SIG-M5 treated with dmso at 0.1 percent for 504 hours (cell line): ENCODE results near the gene PLCL2.
"Not testable (repeated sequence)": the region's sequence is repeated elsewhere in the genome, so short reads cannot be mapped to it uniquely, and the experiment has no call there.

Experiments
- DNase-seq: peaks from one replicate; lab custom pipeline; 2025; ENCODE audit not compliant: unreplicated experiment; lab: John Stamatoyannopoulos, UW

Gene PLCL2

DNA sequence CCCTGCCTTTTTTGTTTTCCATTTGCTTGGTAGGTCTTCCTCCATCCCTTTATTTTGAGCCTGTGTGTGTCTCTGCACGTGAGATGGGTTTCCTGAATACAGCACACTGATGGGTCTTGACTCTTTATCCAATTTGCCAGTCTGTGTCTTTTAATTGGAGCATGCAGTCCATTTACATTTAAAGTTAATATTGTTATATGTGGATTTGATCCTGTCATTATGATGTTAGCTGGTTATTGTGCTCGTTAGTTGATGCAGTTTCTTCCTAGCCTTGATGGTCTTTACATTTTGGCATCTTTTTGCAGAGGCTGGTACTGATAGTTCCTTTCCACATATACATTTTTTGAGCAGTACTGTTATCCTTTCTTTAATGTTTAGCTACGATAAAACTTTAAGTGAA is 73.1 kb downstream of the PLCL2 start:
- not testable (repeated sequence) for DNase-seq

DNA sequence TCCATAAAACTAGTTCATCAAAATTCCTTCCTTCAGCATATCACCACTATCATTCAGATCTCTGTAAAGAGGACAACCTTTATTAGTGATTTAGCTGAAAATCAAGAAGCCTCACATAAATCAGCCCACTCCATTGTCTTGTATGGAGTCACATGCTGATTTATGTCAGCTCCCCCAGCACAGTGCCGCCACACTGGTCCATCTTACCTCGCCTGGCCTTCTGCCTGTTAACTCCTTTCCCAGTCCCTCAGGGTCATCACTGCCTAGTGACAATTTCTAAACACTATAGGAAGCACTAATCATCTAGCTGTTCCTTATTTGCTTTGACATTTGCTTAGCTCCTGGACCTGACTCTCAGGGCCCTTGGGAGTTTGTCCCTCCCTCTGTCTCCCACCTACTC is 75.4 kb downstream of the PLCL2 start:
- no peak for DNase-seq

DNA sequence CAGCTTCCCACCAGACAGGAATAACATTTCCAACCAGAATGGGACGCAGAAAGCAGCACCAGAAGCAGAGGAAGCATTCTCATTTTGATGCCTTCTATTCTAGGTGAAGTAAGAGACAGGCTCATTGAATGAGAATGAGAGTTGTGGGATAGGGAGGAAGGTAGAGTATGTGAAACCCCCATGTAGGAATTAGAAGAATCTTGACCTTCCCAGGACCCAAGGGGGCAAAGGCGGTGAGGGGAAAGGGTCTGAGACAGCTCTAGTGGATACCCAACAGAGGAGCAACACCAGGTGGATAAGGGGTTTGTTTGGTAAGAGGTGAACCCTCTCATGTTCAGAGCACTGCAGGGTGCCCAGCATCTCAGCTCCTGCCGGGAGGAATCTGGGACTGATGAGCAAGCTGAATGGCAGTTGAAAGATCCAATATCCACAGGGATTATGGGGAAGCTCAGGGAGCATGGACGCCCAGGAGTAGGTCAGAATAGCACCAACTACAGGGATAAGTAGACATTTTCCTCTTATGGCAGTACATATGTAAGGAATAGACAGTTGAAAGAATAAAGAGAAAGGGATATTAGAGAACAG is 77.0 kb downstream of the PLCL2 start:
- no peak for DNase-seq

DNA sequence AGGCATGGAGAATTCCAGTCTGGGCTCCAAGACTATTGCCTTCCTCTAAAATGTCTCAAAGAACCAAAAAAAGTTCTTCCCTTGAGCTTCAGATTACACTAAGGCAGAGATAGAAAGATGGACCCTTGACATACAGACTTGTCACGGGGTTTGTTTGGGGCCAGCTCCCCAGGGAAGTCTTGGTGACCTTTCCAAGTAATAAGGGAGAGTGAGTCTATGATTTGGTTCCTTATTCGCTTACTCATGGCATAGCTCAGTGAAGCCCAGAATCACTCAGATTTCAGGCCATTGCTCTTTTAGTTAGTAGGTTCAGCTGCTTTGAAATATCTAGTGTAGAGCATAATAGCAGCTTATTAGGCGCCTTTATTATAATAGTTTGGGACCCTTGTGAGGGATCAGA is 90.3 kb downstream of the PLCL2 start:
- DNase-seq: no peak

DNA sequence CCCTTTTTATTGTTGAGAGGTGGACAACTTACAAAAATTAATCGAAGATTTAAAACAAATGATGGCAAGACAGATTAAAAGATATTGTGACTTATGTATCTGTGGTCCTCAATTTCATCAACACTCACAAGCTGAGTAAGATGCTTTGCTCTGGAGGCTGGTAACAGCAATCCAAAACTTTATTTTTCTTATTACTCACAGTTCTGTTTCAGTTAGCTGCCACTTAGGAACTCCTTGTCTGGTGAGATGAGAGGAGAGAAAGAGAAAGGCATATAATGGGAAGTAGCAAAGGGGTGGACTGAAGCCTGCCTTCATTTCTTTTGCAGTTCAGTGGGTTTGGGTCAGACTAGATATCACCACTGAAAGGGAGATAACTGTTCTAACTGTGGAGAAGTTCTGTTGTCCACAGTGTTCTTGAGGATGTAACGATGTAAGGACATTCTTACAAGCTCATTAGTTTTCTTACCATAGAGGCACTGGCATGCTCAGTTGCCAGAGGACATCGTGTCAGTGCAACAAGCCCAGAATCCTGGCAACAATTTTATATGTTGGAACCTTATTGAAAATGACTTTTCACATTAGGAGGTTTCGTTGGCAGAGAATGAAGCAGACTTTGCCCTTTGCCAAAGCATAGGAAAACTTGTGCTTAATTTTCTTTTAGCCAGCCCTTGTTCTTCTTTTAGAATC is 93.6 kb downstream of the PLCL2 start:
- DNase-seq: no peak

DNA sequence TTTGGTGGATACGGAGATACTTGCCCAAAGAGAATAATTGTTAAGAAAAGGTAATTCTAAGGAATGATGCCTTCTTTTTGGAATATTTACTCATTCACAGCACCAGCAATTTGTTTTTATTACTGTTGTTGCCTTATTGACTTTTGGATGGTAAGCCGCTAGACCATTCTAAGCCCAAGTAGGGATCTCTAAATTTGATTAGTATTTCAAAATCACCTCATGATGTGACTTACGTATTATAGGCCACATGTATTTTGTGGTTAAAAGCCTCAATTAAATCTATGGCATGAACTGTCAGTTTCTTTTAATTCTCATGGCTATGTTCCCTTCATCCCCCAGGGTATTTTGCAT is 94.1 kb downstream of the PLCL2 start:
- DNase-seq: no peak

DNA sequence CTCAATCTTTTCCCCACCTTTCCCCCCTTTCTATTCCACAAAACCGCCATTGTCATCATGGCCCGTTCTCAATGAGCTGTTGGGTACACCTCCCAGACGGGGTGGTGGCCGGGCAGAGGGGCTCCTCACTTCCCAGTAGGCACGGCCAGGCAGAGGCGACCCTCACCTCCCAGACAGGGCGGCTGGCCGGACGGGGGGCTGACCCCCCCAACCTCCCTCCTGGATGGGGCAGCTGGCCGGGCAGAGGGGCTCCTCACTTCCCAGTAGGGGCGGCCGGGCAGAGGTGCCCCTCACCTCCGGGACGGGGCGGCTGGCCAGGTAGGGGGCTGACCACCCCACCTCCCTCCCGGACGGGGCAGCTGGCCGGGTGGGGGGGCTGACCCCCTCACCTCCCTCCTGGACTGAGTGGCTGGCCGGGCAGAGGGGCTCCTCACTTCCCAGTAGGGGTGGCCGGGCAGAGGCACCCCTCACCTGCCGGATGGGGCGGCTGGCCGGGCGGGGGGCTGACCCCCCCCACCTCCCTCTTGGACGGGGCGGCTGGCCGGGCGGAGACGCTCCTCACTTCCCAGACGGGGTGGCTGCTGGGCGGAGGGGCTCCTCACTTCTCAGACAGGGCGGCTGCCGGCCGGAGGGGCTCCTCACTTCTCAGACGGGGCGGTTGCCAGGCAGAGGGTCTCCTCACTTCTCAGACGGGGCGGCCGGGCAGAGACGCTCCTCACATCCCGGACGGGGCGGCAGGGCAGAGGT is 95.2 kb downstream of the PLCL2 start:
- not testable (repeated sequence) for DNase-seq

DNA sequence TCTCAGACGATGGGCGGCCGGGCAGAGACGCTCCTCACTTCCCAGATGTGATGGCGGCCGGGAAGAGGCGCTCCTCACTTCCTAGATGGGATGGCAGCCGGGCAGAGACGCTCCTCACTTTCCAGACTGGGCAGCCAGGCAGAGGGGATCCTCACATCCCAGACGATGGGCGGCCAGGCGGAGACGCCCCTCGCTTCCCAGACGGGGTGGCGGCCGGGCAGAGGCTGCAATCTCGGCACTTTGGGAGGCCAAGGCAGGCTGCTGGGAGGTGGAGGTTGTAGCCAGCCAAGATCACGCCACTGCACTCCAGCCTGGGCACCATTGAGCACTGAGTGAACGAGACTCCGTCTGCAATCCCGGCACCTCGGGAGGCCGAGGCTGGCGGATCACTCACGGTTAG is 95.8 kb downstream of the PLCL2 start:
- DNase-seq: not testable (repeated sequence)

DNA sequence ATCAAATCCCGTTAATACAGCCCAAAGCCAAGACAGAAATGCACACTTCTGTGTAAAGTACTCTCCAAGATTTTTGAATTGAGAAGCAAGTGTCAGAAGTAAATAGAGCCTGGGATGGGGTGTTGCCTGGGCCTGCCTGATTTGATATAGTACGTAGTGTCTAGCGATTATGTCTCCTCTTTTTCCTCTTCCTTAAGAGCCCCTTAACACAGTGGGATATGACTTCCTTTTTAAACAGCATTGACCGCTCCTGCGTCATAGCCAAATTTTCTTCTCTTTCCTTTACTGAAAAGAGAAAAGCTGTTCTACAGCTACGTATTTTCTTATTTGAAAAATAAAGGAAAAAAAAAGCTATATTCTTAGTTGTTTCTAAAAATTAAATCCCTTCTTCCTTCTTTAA is 97.7 kb downstream of the PLCL2 start:
- no peak for DNase-seq

DNA sequence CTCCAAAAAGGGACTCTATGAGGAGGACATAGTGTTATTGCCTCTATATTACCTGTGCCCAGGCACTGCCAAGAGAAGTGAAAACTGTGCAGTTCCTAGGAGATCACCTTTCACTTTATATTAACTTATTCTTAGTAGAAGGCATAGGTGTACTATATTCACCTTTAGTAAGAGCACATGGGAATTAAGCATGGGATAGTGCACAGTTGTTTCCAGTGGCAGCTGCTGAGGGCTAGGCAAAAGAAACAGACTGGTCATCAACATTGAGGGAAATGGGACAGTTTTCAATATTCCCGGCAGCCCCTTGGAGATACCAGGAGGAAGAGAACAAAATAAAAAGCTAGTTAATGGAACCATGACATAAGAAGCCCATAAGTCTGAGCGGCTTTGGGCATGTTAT is 100.9 kb downstream of the PLCL2 start:
- DNase-seq: no peak

DNA sequence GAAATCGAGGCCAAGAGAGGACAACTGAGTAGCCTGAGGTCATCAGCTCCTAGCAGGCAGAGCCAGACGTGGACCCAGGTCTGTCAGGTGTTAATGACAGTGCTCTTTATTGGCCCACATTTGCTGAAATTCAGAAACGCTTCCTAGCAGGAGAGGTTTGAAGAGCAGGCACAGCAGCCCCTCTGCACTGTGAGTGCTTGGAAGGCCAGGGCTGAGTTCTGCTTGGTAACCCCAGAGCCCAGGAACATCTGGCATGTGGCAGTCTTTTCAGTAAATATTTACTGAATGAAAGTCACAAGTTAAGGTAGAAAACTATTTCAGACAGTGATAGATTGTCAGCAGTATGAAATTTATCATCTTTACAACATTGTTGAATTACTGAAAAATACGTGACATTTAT is 102.4 kb downstream of the PLCL2 start:
- no peak for DNase-seq

DNA sequence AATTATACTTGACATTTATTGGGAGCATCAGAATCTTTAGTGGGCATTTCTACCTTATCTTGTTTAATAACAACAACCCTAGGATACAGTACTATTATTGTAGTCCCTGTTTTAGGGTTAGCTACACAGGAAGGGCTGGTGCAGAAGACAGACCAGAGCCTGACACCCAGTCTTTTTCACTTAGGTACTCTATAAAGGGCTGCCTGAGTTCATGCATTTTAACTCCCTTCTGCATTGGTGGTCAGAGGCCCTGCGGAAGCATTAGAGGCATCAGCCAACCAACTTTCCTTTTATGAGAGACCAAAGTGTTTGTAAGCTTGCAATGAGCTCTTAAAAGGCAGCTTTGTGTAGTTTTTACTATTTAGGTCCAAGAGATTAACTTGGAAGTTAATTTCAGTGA is 105.4 kb downstream of the PLCL2 start:
- no peak for DNase-seq

DNA sequence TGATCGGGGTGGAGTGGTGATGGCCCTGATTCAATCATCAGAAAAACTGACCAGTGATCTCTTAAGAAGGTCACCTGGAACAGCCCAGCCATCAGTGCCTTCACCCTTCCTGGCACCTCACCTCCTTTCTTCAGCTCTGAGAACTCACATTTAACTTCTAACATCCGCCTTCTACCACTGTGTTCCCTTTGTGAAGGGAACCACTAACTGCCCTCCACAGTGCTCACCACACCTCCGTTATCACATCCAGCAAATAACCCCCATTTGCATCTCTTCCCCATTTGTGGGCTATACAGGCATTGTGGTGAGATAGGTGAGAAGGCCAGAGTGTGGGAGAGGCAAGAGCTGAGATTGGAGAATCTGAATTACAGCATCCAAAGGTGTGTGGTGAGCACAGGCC is 107.4 kb downstream of the PLCL2 start:
- no peak for DNase-seq

DNA sequence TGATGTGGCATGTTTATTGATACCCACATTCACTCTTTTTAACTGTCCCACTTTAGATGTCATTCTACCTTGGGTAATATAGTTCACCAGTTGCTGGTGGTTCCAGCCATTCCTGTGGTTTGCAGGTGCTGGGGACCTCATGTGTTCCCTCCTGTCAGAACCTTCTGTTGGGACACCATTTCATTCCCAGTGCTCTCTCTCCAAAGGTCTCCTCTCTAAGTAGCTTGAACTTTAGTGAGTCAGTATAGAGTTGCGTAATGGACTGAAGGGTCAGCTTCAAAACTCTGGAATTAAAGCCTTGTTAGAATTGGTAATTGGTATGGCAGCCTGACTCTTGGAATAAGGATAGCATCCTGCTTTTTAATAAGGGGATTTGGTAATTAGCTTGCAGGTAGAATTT is 108.5 kb downstream of the PLCL2 start:
- DNase-seq: no peak

DNA sequence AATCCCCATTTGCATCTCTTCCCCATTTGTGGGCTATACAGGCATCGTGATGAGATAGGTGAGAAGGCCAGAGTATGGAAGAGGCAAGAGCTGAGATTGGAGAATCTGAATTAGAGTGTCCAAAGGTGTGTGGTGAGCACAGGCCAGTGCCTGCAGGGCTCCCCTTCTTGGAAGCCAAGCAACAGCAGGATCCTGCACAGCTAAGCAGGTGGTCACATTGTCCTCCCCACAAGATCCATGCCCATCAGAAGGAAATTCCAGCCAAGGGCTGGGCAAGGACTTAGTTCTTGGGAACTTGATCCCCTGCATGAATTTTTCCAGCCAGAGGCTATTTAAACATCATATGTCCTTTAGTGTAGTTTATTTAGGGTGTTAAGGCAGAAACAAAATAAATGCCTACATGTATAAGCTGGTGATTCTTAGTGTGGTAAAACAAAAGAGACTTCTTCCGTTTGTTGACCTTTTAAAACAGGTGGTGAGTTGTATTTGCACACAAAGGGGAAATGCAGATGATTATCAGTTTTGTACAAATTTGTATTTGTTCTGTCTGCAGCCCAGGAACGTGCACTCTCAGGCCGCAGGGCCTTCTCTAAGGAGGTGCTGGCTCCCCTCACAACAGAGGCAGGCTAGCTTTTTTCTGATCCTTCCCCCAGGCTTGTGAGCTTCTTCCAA is 110.2 kb downstream of the PLCL2 start:
- DNase-seq: no peak

DNA sequence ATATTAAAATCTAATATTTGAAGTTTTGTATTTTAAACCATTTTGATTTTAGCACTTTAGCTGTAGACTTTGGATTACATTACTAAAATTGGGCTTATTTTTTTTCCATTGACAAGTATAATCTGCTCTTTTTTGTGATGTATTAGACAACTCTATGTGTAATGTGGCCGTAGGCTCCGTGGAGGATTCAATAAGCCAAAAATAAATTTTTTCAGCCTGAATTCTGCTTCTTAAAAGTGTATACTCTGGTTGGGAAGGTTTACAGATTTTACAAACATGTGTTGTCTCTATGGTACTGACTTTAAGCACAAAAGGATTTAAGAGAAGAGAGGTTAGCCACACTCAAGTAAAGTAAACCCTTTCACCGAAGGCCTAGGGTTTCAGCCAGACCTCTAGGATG is 110.8 kb downstream of the PLCL2 start:
- no peak for DNase-seq

DNA sequence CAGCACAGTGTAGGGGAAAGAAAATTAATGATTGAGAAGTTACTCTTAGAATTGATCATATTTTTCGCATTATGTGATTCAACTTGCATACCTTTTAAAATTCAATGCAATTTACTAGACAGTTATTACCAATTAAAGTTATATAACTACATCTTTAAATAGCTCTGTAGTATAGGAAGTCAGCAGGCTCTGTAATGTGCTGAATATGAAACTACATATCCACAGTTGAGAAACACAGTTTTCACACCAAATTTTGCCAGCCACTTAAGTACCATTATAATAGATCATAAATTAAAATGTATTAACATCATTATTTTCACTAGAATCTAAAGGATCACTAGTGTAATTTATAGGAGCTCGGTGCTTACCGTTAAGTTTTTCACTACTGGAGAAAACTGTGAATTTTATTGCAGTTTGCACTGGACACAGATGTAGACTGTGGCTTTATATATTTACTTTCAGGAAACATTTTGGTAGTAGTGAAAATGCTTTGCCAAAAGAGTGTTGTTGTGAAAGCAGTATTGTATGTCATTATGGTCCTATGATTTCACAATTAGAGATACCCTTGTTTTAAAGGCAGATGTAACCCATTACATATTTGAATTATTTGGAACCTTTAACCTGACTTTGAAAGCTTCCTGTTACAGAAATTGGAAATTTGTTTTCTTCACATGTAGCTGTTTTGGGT is 113.6 kb downstream of the PLCL2 start:
- DNase-seq: no peak

DNA sequence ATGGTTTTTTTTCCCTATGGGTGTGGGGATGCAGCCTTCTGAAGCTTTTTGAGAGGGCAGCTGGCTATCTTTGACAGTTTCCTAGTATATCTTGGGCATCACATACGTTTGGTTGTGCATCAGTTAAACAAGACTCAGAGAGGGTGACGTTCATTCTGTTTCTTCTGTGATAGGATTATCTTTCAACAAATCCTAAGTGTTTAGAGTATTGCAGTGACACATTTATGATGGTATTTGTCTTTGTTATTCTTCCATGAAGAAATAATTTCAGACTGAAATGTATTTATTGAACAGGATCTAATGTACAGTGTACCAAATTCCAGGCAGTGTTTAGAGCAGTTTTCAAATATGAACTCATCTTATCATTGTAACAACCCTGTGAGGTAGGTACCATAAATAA is 114.4 kb downstream of the PLCL2 start:
- no peak for DNase-seq

DNA sequence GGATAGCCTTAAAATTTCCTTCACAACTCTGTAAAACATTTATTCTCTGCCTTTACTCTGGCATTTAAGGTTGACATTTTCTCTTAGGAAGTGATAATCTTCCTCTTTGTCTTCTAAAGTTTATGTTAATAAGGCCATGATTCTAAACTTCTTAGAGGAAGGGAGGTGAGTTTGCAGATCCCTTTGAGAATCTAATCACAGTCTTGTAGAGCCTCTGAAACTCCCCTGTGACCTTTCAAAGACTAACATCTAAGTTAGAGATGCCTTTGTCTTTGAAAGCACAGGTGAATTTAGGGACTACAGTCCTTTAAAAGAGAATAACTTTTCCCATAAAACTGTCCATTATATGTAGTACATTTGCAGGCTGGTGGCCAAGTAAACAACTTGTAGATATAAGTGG is 115.1 kb downstream of the PLCL2 start:
- no peak for DNase-seq

DNA sequence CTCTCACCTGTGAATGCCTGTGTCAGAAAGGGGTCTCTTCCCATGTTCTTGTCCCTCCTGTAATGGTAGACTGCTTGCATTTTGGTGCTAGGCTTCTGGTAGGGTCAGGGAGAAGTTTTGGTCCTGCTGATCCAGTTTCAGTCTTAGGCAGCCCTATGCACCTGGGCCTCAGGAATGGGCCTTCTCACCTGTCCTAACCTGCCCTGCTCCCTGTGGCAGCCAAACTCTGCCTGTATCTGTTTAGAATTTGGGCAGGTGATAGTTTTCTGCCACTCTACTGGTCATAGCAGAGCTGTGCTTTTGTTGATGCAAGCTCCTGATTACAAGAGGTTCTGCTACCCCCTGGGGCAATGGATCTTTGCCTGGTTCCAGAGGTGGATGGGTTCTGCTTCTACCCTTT is 118.7 kb downstream of the PLCL2 start:
- no peak for DNase-seq

DNA sequence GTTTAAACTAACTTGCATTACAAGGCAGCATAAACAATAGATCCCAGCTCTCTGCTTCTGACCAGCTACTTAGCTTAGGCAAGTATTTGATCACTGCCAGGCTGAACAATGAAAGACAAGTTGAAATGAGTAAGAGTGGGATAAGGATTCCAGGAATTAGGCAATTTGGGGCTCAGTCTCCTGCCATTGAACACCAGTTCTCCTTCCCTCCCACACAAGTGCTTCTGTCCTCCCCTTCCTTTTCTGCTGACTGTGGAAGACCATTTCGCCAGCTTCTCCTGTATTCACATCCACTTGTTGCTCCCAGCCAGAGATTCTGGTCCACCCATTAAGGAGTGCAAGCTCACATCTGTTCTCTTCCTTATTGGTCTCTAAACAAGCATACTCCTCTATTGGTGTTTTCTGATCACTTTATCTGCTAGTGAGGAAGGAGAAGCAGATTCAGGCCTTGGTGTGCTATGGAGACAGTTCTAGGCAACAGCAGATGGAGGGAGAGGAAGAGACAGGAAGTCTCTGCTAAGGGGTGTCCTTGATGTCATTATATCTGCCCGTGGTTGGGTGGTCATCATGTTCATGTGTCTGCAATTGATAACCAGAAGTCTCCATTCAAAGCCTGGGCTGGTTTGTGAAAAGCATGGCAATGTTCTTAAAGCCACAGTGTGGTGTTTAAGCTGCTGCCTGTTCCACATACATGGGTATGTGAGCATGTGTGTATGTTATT is 121.5 kb downstream of the PLCL2 start:
- DNase-seq: no peak
